ENCODE data around the gene CAMSAP3.

DNA sequence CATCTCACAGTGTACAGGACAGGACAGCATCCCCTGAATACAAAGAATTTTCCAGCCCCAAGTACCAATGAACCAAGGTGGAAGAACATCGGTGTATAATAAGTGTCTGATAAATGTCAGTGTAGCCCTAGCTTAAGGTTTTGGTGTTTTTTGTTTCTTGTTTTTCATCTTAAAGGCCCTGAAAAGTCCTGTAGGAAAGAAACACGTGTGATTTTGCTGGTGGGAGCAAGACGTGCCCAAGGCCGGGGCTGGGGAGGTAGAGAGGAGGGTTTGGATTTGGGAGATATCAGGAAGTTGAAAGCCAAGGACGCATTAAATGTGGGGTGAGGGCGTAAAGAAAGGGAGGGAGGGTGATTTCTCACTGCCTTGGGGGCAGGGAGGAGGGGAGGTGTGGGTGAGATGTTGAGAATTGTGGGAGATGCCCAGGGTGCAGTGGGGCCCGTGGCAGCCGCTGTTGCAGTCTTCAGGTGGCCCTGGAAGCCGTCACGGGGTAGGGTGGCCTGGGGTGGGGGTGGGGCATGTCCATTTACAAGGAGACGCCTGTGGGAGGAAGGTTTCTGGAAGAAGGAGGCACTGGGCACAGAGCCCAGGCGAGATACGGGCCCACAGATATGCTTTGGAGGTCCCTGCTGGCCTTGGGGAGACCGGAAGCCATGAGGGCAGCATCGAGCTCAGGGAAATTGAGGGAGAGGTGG is 6.7 kb downstream of the CAMSAP3 start:
- TF ChIP-seq, protein P1, sequence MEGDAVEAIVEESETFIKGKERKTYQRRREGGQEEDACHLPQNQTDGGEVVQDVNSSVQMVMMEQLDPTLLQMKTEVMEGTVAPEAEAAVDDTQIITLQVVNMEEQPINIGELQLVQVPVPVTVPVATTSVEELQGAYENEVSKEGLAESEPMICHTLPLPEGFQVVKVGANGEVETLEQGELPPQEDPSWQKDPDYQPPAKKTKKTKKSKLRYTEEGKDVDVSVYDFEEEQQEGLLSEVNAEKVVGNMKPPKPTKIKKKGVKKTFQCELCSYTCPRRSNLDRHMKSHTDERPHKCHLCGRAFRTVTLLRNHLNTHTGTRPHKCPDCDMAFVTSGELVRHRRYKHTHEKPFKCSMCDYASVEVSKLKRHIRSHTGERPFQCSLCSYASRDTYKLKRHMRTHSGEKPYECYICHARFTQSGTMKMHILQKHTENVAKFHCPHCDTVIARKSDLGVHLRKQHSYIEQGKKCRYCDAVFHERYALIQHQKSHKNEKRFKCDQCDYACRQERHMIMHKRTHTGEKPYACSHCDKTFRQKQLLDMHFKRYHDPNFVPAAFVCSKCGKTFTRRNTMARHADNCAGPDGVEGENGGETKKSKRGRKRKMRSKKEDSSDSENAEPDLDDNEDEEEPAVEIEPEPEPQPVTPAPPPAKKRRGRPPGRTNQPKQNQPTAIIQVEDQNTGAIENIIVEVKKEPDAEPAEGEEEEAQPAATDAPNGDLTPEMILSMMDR (IDR thresholded peaks at IDR 0.05), result no peak
- TF ChIP-seq RCOR1 (IDR thresholded peaks at IDR 0.05; ENCODE audit: low read length), result no peak
- TF ChIP-seq NFIC (IDR thresholded peaks at IDR 0.05; ENCODE audit: borderline replicate concordance), result no peak
- no peak for TF ChIP-seq EZH2phosphoT487 (IDR thresholded peaks at IDR 0.05; ENCODE audit: borderline replicate concordance, low read depth)
- TF ChIP-seq POLR2AphosphoS5 (IDR thresholded peaks at IDR 0.05; ENCODE audit: low read depth, low read length), result no peak
- TF ChIP-seq, protein P2, sequence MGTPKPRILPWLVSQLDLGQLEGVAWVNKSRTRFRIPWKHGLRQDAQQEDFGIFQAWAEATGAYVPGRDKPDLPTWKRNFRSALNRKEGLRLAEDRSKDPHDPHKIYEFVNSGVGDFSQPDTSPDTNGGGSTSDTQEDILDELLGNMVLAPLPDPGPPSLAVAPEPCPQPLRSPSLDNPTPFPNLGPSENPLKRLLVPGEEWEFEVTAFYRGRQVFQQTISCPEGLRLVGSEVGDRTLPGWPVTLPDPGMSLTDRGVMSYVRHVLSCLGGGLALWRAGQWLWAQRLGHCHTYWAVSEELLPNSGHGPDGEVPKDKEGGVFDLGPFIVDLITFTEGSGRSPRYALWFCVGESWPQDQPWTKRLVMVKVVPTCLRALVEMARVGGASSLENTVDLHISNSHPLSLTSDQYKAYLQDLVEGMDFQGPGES (IDR thresholded peaks at IDR 0.05; ENCODE audit: low read depth, low read length), result no peak
- TF ChIP-seq EP300 (IDR thresholded peaks at IDR 0.05; ENCODE audit: borderline replicate concordance in 1 of 2, low read depth in 1 of 2, low read length in 1 of 2), result no peak
- TF ChIP-seq, protein P3, sequence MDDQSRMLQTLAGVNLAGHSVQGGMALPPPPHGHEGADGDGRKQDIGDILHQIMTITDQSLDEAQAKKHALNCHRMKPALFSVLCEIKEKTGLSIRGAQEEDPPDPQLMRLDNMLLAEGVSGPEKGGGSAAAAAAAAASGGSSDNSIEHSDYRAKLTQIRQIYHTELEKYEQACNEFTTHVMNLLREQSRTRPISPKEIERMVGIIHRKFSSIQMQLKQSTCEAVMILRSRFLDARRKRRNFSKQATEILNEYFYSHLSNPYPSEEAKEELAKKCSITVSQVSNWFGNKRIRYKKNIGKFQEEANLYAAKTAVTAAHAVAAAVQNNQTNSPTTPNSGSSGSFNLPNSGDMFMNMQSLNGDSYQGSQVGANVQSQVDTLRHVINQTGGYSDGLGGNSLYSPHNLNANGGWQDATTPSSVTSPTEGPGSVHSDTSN (IDR thresholded peaks at IDR 0.05), result no peak
- TF ChIP-seq TAF1 (IDR thresholded peaks at IDR 0.05; ENCODE audit: borderline replicate concordance, low read depth, low read length), result no peak
- TF ChIP-seq RAD21 (IDR thresholded peaks at IDR 0.05; ENCODE audit: low read length), result no peak
- no peak for TF ChIP-seq RFX5 (IDR thresholded peaks at IDR 0.05; ENCODE audit: low read length)
- TF ChIP-seq, protein P4, sequence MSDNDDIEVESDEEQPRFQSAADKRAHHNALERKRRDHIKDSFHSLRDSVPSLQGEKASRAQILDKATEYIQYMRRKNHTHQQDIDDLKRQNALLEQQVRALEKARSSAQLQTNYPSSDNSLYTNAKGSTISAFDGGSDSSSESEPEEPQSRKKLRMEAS (IDR thresholded peaks at IDR 0.05; ENCODE audit: low read depth), result no peak
- no peak for TF ChIP-seq JUND (IDR thresholded peaks at IDR 0.05)
- TF ChIP-seq GABPA (IDR thresholded peaks at IDR 0.05; ENCODE audit: low read depth), result no peak

All from SK-N-SH (cell line).